MM.1S (cell line): ENCODE data around the gene MYBPC2.

Experiments used
- DNase-seq: peaks from one replicate; pipeline ENCODE4 v3.0.0-alpha.2; 2015
- H2AFZ ChIP-seq: fragments of 300-600 bp; sonication (generic); 2 replicates; pipeline ENCODE4 v1.6.0; 2016; ENCODE audit warnings: antibody characterized with exemption, low read length
- H3F3A ChIP-seq: fragments of 300-600 bp; sonication (generic); 2 replicates; pipeline ENCODE4 v1.6.1; 2016; ENCODE audit warnings: mild to moderate bottlenecking, antibody characterized with exemption, low read length, moderate library complexity, mixed read lengths; ENCODE audit not compliant: insufficient read depth
- H3K27ac ChIP-seq: fragments of 300-600 bp; sonication (generic); 2 replicates; pipeline ENCODE4 v1.5.1; 2016; ENCODE audit warnings: mild to moderate bottlenecking, low read length
- H3K27me3 ChIP-seq: fragments of 300-600 bp; sonication (generic); replicated peaks from 2 replicates; pipeline ENCODE4 v1.6.0; 2016; ENCODE audit warnings: low read length; ENCODE audit not compliant: insufficient read depth
- H3K36me3 ChIP-seq: fragments of 300-600 bp; sonication (generic); replicated peaks from 2 replicates; pipeline ENCODE4 v1.6.1; 2016; ENCODE audit warnings: mild to moderate bottlenecking, low read length, mixed read lengths; ENCODE audit not compliant: insufficient read depth
- H3K4me1 ChIP-seq: fragments of 300-600 bp; sonication (generic); 2 replicates; pipeline ENCODE4 v1.6.1; 2016; ENCODE audit warnings: low read length, mixed read lengths
- H3K4me2 ChIP-seq: fragments of 300-600 bp; sonication (generic); 2 replicates; pipeline ENCODE4 v1.6.0; 2016; ENCODE audit warnings: low read depth, low read length
- H3K4me3 ChIP-seq: fragments of 300-600 bp; sonication (generic); 2 replicates; pipeline ENCODE4 v1.5.1; 2016; ENCODE audit warnings: low read length, mixed read lengths
- H3K79me2 ChIP-seq: fragments of 300-600 bp; sonication (generic); 2 replicates; pipeline ENCODE4 v1.6.1; 2016; ENCODE audit warnings: mixed run types, low read length, mixed read lengths
- H3K9ac ChIP-seq: fragments of 300-600 bp; sonication (generic); 2 replicates; pipeline ENCODE4 v1.6.1; 2016; ENCODE audit warnings: low read length, mixed read lengths
- H3K9me2 ChIP-seq: fragments of 300-600 bp; sonication (generic); replicated peaks from 2 replicates; pipeline ENCODE4 v1.6.1; 2016; ENCODE audit warnings: mild to moderate bottlenecking, low read length, mixed read lengths; ENCODE audit not compliant: insufficient read depth
- H3K9me3 ChIP-seq: fragments of 300-600 bp; sonication (generic); replicated peaks from 2 replicates; pipeline ENCODE4 v1.6.1; 2016; ENCODE audit warnings: mild to moderate bottlenecking, low read length, mixed read lengths; ENCODE audit not compliant: insufficient read depth
- H4K20me1 ChIP-seq: fragments of 300-600 bp; sonication (generic); 2 replicates; pipeline ENCODE4 v1.6.1; 2016; ENCODE audit warnings: mild to moderate bottlenecking, low read length, moderate library complexity, mixed read lengths; ENCODE audit not compliant: insufficient read depth
- EZH2 ChIP-seq: fragments of 300-600 bp; sonication (generic); optimal IDR thresholded peaks from 2 replicates; pipeline ENCODE3; 2017; ENCODE audit warnings: low read depth, mild to moderate bottlenecking, antibody characterized with exemption, low read length, mixed read lengths
- EZH2phosphoT487 ChIP-seq: fragments of 300-600 bp; sonication (generic); IDR thresholded peaks from 2 replicates; pipeline ENCODE4 v1.6.1; 2018; ENCODE audit warnings: antibody characterized with exemption, low read length
- TF ChIP-seq, protein P1 (sequence below): fragments of 300-600 bp; sonication (generic); IDR thresholded peaks from 2 replicates; pipeline ENCODE4 v1.5.1; 2016; ENCODE audit warnings: antibody characterized with exemption, low read length, mixed read lengths

MYBPC2 gene

DNA sequence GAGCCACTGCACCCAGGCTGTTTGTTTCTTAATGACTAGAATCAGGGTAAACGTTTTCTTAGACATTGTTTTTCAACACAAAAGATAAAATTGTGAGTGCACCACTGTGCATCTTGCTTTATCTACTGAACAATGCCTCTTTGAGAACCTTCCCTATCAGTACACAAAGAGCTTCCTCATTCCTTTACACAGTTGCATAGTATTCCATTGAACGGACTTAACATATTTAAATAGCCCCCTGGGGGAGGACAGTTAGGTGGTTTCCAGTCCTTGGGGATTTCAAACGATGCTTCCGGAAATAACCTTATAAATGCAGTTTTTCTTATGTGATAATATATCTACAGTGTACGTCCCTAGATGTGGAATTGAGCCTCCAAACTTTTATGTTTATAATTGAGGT, 39.9 kb upstream of the MYBPC2 start:
- no peaks in the 10 kb centered on the region for H3K9me3 ChIP-seq
- no peak overlapping the region for H3K4me3 ChIP-seq
- no peaks in the 10 kb centered on the region for H3K4me1 ChIP-seq
- no peak overlapping the region for H3K9ac ChIP-seq
- H3F3A ChIP-seq: no peaks in the 10 kb centered on the region
- TF ChIP-seq EZH2: no peak
- TF ChIP-seq EZH2phosphoT487: no peak
- TF ChIP-seq, protein P1, sequence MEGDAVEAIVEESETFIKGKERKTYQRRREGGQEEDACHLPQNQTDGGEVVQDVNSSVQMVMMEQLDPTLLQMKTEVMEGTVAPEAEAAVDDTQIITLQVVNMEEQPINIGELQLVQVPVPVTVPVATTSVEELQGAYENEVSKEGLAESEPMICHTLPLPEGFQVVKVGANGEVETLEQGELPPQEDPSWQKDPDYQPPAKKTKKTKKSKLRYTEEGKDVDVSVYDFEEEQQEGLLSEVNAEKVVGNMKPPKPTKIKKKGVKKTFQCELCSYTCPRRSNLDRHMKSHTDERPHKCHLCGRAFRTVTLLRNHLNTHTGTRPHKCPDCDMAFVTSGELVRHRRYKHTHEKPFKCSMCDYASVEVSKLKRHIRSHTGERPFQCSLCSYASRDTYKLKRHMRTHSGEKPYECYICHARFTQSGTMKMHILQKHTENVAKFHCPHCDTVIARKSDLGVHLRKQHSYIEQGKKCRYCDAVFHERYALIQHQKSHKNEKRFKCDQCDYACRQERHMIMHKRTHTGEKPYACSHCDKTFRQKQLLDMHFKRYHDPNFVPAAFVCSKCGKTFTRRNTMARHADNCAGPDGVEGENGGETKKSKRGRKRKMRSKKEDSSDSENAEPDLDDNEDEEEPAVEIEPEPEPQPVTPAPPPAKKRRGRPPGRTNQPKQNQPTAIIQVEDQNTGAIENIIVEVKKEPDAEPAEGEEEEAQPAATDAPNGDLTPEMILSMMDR: no peak
- H3K27me3 ChIP-seq: no peaks in the 10 kb centered on the region
- H4K20me1 ChIP-seq: no peaks in the 10 kb centered on the region
- H2AFZ ChIP-seq: no peak overlapping the region
- H3K79me2 ChIP-seq: peaks cover 55% of the 10 kb centered on the region
- no peaks in the 10 kb centered on the region for H3K9me2 ChIP-seq
- H3K36me3 ChIP-seq: no peaks in the 10 kb centered on the region
- H3K27ac ChIP-seq: no peak overlapping the region
- H3K4me2 ChIP-seq: no peak overlapping the region
- no peak for DNase-seq

DNA sequence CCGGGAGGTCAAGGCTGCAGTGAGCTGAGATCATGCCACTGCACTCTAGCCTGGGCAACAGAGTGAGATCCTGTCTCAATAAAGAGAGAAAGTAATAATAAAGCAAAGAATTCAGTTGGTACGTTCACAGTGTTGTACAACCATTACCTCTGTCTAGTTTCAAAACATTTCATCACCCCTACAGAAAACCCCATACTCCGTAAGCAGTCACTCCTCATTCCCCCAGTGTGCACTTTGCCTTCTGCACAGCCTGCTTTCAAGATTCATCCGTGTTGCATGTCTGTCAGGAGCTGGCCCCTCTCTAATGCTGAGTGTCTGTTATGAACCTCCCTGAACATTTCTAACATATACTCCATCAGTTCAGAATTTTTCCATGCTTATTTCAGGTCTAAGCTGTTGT, 39.1 kb upstream of the MYBPC2 start:
- Histone ChIP-seq H3K79me2 (peaks cover 49% of the 10 kb centered on the region), H3K9me2 (no peaks in the 10 kb centered on the region), H4K20me1 (no peaks in the 10 kb centered on the region), H3K27me3 (no peaks in the 10 kb centered on the region), H3F3A (no peaks in the 10 kb centered on the region), H3K9me3 (no peaks in the 10 kb centered on the region), H3K4me1 (no peaks in the 10 kb centered on the region), H3K4me2 (no peak overlapping the region), H2AFZ (no peak overlapping the region), H3K27ac (no peak overlapping the region), H3K9ac (no peak overlapping the region), H3K4me3 (no peak overlapping the region), H3K36me3 (no peaks in the 10 kb centered on the region)
- DNase-seq: no peak
- TF ChIP-seq EZH2phosphoT487: no peak
- TF ChIP-seq, protein P1: no peak
- no peak for TF ChIP-seq EZH2

- H3K27ac ChIP-seq: no peak overlapping the region
- H3K4me2 ChIP-seq: no peak overlapping the region
- no peaks in the 10 kb centered on the region for H3K9me2 ChIP-seq
- no peaks in the 10 kb centered on the region for H3F3A ChIP-seq
- H3K79me2 ChIP-seq: peaks cover 45% of the 10 kb centered on the region
- no peak for DNase-seq
- no peaks in the 10 kb centered on the region for H3K27me3 ChIP-seq
- H2AFZ ChIP-seq: no peak overlapping the region
- no peak overlapping the region for H3K4me3 ChIP-seq
- no peaks in the 10 kb centered on the region for H3K9me3 ChIP-seq
- H3K9ac ChIP-seq: no peak overlapping the region
- H3K36me3 ChIP-seq: no peaks in the 10 kb centered on the region
- no peaks in the 10 kb centered on the region for H4K20me1 ChIP-seq
- no peaks in the 10 kb centered on the region for H3K4me1 ChIP-seq
- no peak for TF ChIP-seq EZH2phosphoT487
- no peak for TF ChIP-seq EZH2
- TF ChIP-seq, protein P1: no peak
Measured at GRCh38 chr19:50394017-50394416, 38.7 kb upstream of the MYBPC2 start.
